Activated effector memory CD4-positive, alpha-beta T cell treated with anti-CD3 and anti-CD28 coated beads, Interleukin-2, amount 50 U/mL, for 16 hours (primary cell): ENCODE data around the gene HPRT1.
"Not testable (repeated sequence)": the region's sequence is repeated elsewhere in the genome, so short reads cannot be mapped to it uniquely, and the experiment has no call there.

Experiments used
- DNase-seq: peaks from one replicate; pipeline ENCODE4 v3.0.0-alpha.2; 2020

HPRT1 gene, protein sequence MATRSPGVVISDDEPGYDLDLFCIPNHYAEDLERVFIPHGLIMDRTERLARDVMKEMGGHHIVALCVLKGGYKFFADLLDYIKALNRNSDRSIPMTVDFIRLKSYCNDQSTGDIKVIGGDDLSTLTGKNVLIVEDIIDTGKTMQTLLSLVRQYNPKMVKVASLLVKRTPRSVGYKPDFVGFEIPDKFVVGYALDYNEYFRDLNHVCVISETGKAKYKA

DNA sequence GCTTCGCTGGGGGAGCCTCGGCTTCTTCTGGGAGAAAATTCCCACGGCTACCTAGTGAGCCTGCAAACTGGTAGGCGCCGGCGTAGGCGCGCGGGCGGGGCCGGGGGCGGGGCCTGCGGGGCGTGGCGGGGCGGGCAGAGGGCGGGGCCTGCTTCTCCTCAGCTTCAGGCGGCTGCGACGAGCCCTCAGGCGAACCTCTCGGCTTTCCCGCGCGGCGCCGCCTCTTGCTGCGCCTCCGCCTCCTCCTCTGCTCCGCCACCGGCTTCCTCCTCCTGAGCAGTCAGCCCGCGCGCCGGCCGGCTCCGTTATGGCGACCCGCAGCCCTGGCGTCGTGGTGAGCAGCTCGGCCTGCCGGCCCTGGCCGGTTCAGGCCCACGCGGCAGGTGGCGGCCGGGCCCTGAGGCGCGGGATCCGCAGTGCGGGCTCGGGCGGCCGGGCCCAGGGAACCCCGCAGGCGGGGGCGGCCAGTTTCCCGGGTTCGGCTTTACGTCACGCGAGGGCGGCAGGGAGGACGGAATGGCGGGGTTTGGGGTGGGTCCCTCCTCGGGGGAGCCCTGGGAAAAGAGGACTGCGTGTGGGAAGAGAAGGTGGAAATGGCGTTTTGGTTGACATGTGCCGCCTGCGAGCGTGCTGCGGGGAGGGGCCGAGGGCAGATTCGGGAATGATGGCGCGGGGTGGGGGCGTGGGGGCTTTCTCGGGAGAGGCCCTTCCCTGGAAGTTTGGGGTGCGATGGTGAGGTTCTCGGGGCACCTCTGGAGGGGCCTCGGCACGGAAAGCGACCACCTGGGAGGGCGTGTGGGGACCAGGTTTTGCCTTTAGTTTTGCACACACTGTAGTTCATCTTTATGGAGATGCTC lies at the start of gene HPRT1:
Gene HPRT1 (plus strand): TSS at position 161 of the 857 bp plus-strand sequence. CDS start 147 bp downstream, at position 308.
- peak; percentile 91 for DNase-seq

DNA sequence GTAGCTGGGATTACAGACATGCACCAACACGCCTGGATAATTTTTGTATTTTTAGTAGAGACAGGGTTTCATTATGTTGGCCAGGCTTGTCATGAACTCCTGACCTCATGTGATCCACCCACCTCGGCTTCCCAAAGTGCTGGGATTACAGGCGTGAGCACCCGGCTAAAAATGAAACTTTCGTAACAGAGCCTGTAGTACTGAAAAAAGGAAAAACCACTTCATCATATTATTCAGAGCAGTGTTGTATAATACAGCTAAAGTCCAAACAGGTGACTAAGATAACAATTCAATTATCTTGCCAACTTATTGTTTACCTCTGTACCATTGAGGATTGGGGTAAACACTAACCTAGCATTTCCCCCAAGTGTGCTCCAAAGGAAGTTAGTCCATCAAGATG lies 43.9 kb upstream of the HPRT1 start:
- DNase-seq = no peak

DNA sequence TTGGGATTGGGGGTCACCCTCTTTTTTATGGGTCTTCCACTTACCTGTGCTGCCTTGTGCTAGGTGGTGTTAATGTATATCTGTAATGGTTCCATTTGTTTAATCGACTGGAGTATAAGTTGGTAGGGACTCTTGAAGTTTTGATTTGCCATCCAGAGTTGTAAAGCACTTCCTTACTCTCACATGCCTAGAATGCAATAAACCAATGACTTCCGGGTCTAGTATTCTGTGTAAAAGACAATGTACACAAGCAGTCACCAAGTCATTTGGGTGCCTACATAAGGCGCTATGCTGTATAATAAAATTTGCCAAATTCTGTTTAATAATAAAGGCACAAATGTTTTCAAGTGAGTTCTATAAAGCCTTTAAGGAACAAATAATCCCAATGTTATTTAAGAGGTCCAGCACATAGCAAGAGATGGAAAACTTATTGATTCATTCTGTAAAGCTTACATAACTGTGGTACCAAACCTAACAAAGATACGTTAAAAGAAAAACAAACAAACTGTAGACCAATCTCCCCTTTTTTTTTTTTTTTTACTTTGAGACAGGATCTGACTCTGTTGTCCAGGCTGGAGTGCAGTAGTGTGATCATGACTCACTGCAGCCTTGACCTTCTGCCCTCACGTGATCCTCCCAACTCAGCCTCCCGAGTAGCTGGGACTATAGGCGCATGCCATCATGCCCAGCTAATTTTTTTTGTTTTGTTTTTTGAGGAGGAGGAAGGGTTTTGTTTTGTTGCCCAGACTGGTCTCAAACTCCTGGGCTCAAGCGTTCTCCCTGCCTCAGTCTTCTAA lies 41.5 kb upstream of the HPRT1 start:
- no peak for DNase-seq

DNA sequence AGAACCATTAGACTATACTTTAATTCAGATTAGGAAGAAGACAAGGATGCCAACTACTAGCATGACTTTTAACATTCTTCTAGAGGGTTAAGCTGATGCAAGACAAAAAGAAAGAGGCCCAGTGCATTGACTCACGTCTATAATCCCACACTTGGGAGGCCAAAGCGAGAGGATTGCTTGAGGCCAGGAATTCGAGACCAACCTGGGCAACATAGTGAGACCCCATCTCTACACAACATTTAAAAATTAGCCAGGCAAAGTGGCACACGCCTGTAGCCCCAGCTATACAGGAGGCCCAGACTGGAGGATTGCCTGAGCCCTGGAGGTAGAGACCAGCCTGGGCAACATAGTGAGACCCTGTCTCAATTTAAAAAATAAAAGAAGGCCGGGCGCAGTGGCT lies 40.2 kb upstream of the HPRT1 start:
- DNase-seq = no peak

DNA sequence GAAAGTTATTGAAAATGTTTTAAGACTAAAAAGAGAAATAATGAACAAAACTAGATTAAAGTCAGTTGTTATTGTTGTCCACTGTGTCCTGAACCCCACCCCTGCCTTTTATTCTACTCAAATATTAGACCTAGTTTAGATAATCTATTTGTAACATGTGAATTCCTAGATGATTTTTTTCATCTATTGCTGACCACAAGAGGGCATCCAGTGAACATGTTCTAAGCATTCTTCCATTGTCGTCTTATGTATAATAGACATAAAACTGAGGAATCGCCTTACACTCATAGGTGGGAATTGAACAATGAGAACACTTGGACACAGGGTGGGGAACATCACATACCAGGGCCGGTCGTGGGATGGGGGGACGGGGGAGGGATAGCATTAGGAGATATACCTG lies 36.4 kb upstream of the HPRT1 start:
- no peak for DNase-seq

DNA sequence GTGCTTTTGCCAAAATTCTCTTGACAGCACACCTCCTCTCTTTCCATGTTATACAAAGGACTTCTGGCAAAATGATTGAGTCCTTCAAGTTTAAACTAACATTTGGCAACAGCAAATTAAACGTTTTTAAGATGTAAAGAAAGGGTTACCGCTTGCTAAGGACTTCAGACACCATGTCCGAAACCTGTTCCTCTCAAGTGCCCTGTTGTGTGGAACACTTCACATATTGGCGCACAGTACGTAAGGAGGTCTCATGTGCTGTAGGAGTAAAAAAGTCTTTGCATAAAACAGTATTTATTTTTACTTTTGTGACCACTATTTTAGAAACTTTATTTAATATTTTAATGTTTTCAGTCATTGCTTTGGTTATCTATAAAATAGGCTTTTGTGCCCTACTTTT lies 33.7 kb upstream of the HPRT1 start:
- no peak for DNase-seq

DNA sequence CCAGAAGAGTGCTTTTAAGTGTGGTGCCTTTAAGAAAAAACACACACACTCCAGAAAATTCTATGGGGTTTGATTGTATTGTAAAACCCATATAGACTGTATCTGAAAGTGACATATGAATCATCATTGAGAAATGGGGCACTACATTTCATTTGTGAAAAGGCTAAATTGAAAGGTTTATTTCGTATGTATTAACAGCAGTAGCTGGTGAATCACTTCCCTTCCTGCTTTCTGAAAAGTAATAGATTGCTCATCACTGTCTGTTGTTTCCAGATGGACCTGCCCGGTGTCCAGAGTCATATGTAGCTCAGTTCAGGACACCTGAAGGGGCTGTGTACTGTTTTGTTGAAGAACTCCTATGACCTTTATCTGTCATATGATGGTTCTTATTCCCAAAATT lies 28.1 kb upstream of the HPRT1 start:
- no peak for DNase-seq

DNA sequence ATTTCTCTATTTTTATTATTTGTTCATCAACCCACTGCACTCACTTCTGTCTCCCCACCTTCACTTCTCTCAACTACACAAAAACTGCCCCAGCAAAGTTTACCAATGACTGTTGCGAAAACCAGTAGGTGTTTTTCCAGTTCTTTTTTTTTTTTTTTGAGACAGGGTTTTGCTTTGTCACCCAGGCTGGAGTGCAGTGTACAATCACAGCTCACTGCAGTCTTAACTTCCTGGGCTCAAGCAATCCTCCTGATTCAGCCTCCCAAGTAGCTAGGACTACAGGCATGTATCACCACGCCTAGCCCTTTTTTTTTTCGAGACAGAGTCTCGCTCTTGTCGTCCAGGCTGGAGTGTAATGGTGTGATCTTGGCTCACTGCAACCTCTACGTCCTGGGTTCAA lies 24.1 kb upstream of the HPRT1 start:
- no peak for DNase-seq

DNA sequence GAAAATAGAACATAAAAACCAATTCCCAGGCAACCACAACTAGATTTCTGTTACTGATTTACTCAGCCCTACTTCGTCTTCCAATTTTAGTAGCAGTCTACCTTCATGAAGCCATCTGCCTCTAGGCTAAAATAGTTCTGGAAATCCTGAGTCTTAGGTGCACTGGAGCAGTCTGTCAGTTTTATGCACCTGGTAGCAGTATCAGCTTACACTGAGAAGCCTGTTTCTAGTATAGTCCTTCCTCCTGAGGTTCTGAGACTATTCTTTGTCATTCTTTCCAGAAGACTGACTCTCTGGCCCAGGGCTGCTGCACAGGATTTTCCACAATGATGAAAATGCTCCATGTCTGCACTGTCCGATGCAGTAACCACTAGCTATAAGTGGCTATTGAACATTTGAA lies 16.9 kb upstream of the HPRT1 start:
- no peak for DNase-seq

DNA sequence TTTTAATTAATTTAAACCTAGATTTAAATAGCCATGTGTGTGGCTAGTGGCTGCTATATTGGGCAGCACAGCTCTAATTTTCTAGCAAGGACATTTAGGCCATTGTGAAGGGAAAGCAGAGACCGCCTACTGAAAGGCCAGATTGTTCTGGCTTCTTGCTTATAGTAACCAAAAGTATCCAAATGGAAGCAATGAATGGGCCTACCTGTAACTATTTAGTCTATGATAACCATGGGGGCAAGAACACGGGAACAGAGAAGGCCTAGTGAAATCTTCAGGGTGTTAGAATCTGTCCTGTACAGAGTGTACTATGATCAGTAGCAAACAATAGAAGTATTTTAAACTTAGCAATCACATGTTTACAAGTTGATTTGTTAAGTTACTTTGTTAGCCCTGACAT lies 16.5 kb upstream of the HPRT1 start:
- DNase-seq = no peak

DNA sequence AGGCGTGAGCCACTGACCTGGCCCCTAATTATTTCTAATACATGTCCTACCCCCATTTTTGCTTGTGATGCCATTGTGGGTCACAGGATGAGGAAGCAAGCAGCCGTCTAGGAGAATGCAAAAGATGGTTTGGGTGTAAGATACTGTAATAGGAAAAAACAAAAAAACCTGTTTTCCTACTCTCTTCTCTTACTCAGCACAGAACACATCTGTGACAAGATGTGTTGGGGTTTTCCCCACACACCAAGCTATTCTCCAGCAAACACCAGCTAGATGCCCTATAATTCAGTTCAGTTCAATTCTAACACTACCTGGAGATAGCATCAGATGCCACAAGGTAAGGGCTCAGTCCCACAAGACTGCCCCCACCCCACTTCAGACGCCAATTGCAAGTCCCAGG lies 15.3 kb upstream of the HPRT1 start:
- DNase-seq = no peak

DNA sequence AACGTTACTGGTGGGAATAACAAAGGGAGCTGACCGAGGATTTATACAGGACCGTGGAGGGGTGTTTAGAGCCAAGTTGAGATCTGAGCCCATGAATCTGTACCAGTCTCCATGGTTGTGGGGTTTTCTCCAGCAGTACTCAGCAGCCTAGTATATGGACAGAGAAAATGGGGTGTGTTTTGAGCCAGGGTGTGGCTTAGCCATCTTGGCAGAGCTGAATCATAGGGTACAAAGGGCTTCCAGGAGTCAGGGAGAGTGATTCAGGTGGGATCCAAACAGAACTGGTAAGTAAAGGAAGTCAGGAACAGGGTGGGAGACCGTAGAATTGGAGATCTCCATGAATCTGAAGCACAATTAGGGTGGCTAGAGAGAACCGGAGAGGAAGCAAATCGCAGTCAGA lies 7.4 kb upstream of the HPRT1 start:
- DNase-seq = no peak

DNA sequence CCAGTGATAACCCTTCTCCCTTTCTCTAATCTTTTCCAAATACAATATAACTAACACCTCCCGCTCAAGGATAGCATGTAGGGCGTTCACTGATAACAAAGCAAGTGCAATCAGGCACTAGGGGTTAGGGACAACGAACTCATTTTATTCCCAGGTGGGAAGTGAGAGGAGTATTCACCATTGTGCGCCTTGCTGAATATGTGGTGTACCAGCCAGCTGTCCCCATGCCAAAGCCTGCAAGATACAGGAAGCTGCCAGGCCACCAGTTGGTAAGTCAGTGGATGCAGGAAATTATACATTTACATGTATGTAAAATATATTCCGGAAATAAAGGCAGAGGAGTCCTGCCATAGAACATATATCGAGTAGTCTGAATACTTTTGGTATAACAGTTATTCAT lies 6.3 kb upstream of the HPRT1 start:
- DNase-seq = no peak

DNA sequence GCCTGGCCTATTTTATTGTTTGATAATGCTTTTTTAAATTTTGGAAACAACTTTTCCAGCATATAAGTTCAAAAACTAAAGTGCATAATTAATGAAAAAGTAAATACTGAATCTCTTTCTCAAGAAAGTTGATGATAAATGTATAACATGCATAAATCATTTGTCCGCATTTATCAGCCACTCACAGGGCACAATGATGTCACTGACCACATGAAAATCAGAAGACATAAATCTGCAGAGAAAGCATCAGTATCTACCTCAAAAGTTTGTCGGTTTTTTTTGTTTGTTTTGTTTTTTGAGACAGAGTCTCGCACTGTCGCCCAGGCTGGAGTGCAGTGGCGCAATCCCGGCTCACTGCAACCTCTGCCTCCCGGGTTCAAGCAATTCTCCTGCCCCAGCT lies 5.5 kb upstream of the HPRT1 start:
- DNase-seq = no peak

DNA sequence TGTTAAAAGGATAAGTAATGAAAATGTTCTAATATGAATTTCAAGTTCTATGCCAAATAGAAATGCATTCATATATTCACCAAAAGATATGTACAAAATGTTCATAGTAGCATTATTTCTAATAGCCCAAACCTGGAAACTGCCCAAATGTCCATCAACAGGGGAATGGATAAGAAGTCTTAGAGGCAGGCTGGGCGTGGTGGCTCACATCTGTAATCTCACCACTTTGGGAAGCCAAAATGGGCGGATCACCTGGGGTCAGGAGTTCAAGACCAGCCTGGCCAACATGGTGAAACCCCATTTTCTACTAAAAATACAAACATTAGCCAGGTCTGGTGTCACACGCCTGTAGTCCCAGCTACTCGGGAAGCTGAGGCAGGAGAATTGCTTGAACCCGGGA lies 2.3 kb upstream of the HPRT1 start:
- no peak for DNase-seq

DNA sequence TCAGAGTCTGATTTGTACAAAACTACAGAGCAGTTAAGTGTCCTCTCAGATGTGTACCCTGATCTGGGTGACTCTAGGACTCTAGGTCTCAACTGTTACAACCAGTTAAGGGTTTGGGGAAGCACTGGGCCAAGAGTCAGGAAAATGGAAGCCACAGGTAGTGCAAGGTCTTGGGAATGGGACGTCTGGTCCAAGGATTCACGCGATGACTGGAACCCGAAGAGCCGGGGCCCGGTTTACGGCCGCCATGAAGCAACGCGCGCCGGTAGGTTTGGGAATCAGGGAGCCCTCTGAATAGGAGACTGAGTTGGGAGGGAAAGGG lies 321 bp upstream of the HPRT1 start:
- DNase-seq = no peak

DNA sequence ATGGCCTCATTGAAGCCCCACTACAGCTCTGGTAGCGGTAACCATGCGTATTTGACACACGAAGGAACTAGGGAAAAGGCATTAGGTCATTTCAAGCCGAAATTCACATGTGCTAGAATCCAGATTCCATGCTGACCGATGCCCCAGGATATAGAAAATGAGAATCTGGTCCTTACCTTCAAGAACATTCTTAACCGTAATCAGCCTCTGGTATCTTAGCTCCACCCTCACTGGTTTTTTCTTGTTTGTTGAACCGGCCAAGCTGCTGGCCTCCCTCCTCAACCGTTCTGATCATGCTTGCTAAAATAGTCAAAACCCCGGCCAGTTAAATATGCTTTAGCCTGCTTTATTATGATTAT lies 876 bp downstream of the HPRT1 start:
- DNase-seq = no peak

DNA sequence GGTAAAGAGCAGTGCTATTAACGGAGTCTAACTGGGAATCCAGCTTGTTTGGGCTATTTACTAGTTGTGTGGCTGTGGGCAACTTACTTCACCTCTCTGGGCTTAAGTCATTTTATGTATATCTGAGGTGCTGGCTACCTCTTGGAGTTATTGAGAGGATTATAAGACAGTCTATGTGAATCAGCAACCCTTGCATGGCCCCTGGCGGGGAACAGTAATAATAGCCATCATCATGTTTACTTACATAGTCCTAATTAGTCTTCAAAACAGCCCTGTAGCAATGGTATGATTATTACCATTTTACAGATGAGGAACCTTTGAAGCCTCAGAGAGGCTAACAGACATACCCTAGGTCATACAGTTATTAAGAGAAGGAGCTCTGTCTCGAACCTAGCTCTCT lies 1.5 kb downstream of the HPRT1 start:
- no peak for DNase-seq

DNA sequence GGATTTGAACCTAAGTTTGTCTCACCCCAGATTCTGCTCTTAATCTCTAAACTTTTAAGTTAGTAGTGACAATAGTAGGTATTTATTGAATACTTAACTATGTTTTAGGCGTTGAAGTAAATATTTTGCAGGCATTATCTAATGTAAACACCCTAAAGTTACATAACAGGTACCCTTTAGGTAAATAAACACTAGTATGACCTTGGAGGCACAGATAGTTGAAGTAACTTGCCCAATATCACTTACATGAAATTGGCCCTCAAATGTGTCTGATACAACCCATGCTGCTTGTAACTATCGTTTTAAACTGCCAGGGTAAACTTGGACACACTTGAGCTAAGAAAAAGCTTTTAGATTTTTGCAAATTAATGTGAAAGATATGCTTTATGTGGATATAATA lies 3.0 kb downstream of the HPRT1 start:
- no peak for DNase-seq

DNA sequence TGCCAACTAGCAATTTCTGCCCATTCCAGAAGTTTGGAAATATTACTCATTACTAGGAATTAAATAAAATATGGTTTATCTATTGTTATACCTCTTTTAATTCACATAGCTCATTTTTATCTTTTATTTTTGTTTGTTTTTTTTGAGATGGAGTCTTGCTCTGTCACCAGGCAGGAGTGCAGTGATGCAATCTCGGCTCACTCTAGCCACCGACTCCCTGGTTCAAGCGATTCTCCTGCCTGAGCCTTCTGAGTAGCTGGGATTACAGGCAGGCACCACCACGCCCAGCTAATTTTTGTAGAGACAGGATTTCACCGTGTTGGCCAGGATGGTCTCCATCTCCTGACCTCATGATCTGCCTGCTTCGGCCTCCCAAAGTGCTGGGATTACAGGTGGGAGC lies 4.5 kb downstream of the HPRT1 start:
- DNase-seq = not testable (repeated sequence)

DNA sequence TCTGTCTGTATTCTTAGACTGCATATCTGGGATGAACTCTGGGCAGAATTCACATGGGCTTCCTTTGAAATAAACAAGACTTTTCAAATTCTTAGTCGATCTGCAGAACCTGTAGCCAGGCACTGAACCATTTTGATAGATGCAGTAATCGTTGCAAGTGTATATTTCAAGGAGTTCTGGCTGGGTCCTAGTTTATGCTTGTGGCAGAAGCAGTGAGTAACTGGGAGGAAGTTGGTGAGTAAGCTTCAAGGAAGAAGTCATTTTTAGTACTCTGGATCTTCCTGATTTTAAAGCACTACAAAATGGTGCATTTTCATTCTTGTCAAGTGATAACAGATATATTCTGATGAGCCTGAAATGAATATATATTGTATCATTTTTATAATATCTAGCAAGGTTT lies 9.5 kb downstream of the HPRT1 start:
- no peak for DNase-seq

DNA sequence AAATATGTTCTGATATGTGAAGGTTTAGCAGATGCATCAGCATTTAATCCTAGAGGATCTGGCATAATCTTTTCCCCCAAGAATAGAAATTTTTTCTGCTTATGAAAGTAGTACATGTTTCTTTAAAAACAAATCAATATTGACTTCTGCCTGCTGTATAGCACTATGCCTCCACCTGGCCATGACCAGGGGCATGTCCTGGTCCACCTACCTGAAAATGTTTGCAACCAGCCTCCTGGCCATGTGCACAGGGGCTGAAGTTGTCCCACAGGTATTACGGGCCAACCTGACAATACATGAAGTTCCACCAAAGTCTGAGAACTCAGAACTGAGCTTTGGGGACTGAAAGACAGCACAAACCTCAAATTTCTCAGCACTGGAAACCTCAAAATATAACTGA lies 10.0 kb downstream of the HPRT1 start:
- no peak for DNase-seq

DNA sequence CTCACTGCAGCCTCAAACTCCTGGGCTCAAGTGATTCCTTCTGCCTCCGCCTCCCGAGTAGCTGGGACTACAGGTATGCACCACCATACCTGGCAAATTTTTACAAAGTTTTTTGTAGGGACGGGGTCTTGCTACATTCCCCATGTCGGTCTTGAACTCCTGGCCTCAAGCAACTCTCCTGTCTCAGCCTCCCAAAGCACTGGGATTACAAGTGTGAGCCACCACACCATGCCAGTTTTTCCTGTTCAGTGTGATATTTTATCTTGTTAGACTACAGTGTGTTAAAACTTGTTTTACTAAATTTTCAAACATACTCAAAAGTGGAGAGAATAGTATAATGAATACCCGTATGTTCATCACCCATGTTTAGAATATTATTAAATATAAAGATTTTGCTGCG lies 12.1 kb downstream of the HPRT1 start:
- DNase-seq = no peak

DNA sequence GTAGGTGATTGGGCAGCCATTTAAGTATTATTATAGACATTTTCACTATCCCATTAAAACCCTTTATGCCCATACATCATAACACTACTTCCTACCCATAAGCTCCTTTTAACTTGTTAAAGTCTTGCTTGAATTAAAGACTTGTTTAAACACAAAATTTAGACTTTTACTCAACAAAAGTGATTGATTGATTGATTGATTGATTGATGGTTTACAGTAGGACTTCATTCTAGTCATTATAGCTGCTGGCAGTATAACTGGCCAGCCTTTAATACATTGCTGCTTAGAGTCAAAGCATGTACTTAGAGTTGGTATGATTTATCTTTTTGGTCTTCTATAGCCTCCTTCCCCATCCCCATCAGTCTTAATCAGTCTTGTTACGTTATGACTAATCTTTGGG lies 16.3 kb downstream of the HPRT1 start:
- no peak for DNase-seq
